ENCODE results near the gene ATG10.

Gene ATG10

DNA sequence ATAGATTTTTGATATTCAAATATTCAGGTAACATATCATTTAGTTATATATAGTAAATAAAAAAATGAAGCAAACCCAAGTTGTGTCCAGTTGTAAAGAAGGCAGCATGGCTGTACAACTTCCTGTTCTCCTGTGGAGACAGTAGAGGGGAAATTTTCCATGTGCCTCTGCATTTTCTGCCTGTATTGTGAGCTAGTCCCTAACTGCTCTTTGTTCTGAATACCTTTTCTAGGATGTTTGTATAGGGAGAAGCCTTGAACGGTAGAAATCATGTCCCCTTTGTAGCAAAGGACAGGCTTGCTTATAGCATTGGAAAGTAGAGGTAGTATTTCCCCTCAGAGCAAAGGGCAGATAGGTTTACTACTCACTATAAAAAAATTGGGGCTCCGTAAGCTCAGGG is 319.6 kb downstream of the ATG10 start:
- H3K4me1 ChIP-seq = no peaks in the 10 kb centered on the region
- H3K9me3 ChIP-seq = no peaks in the 10 kb centered on the region
- H3K27me3 ChIP-seq = no peaks in the 10 kb centered on the region
- no peaks in the 10 kb centered on the region for H3K36me3 ChIP-seq
- H3K4me3 ChIP-seq (ENCODE audit: low read depth, low read length) = no peak overlapping the region
- TF ChIP-seq, protein P1, sequence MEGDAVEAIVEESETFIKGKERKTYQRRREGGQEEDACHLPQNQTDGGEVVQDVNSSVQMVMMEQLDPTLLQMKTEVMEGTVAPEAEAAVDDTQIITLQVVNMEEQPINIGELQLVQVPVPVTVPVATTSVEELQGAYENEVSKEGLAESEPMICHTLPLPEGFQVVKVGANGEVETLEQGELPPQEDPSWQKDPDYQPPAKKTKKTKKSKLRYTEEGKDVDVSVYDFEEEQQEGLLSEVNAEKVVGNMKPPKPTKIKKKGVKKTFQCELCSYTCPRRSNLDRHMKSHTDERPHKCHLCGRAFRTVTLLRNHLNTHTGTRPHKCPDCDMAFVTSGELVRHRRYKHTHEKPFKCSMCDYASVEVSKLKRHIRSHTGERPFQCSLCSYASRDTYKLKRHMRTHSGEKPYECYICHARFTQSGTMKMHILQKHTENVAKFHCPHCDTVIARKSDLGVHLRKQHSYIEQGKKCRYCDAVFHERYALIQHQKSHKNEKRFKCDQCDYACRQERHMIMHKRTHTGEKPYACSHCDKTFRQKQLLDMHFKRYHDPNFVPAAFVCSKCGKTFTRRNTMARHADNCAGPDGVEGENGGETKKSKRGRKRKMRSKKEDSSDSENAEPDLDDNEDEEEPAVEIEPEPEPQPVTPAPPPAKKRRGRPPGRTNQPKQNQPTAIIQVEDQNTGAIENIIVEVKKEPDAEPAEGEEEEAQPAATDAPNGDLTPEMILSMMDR (IDR thresholded peaks at IDR 0.05; ENCODE audit: low read depth, low read length) = no peak
- DNase-seq = no peak

DNA sequence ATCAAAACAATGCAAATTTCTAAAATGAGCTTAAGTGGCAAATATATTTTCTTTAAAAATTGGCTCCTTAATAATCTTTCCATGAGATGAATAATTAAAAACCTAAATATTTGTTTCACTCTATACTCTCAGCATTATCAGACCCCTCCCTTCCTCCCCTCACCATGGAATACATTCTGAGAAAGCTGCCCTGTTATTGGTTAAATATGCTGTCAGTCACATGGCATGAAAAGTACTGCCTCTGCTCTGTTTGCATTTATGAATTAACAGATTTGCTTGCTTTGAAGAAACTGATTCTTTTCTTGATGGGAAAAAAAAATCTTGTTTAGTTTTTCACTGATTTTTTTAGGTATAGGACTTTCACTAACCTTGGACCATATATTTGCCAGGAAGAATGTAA is 323.3 kb downstream of the ATG10 start:
- no peaks in the 10 kb centered on the region for H3K36me3 ChIP-seq
- DNase-seq = no peak
- H3K9me3 ChIP-seq = no peaks in the 10 kb centered on the region
- no peaks in the 10 kb centered on the region for H3K4me1 ChIP-seq
- TF ChIP-seq, protein P1 (IDR thresholded peaks at IDR 0.05; ENCODE audit: low read depth, low read length) = no peak
- H3K4me3 ChIP-seq (ENCODE audit: low read depth, low read length) = no peak overlapping the region
- H3K27me3 ChIP-seq = no peaks in the 10 kb centered on the region

DNA sequence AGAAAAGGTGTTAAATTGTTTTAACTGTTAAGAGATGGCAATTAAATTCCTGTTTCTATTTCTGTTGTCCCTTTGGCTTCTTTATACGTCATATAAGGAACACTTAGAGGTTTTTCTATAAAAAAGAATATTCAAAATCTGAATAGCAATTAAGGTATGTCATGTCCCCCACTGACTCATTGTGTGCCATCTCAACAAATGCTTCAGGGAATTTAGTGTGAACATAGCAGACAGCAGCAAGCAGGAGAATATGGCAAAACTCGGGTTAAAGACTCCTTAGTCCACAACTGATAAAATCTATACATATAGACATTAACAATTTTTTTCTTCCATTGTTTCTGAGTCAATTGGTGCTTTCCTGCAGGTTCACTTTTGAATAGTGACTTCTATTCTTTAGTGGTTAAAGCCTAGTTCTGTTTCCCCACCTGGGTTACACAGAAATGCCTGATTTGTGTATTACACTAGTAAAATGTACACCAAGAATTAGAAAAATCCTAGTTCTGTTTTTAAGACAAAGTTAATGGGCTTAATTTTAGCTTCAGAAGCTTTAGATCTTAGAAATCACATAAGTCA is 324.2 kb downstream of the ATG10 start:
- TF ChIP-seq, protein P1 (IDR thresholded peaks at IDR 0.05; ENCODE audit: low read depth, low read length) = no peak
- Histone ChIP-seq H3K4me3 (ENCODE audit: low read depth, low read length) (no peak overlapping the region), H3K9me3 (no peaks in the 10 kb centered on the region), H3K36me3 (no peaks in the 10 kb centered on the region), H3K27me3 (no peaks in the 10 kb centered on the region), H3K4me1 (no peaks in the 10 kb centered on the region)
- no peak for DNase-seq

DNA sequence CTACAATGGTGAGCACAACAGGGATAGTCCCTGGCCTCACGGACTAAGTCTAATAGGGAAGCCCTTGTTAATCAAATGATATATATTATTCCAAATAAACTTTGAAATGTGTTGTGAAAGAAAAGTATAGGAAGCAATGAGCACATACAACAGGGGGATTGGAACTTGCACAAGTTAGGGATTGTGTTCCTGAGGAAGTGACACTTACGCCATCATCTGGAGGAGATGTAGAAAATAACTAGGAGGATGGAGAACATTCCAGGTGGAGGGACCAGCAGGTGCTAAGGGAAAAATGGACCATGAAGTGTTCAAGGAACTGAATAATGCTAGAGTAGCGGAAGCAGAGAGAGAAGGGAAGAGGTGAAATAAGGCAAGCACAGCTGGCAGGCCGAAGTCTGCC is 325.1 kb downstream of the ATG10 start:
- H3K4me3 ChIP-seq (ENCODE audit: low read depth, low read length) = no peak overlapping the region
- H3K27me3 ChIP-seq = no peaks in the 10 kb centered on the region
- no peaks in the 10 kb centered on the region for H3K36me3 ChIP-seq
- no peaks in the 10 kb centered on the region for H3K4me1 ChIP-seq
- H3K9me3 ChIP-seq = no peaks in the 10 kb centered on the region
- DNase-seq = no peak
- TF ChIP-seq, protein P1 (IDR thresholded peaks at IDR 0.05; ENCODE audit: low read depth, low read length) = no peak

DNA sequence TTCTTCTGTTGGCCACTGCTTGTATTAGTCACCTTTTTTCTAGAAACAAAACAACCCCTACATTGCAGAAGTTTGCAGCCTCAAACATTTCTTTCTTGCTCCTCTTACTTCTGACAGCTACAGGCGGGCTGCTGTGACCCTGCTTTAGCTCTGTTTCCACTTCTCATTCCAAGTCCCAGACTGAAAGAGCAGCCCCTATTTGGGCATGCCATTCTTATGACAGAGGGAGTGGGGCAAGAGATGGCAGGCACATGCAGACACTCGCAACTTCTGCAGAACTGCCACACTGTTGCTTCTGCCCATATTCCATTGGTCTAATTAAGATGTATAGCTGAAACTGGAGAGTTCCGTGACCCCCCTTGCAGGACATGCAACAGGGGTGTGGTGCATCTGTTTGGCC is 325.9 kb downstream of the ATG10 start:
- Histone ChIP-seq H3K36me3 (no peaks in the 10 kb centered on the region), H3K9me3 (no peaks in the 10 kb centered on the region), H3K4me1 (no peaks in the 10 kb centered on the region), H3K27me3 (no peaks in the 10 kb centered on the region), H3K4me3 (ENCODE audit: low read depth, low read length) (no peak overlapping the region)
- TF ChIP-seq, protein P1 (IDR thresholded peaks at IDR 0.05; ENCODE audit: low read depth, low read length) = no peak
- no peak for DNase-seq

DNA sequence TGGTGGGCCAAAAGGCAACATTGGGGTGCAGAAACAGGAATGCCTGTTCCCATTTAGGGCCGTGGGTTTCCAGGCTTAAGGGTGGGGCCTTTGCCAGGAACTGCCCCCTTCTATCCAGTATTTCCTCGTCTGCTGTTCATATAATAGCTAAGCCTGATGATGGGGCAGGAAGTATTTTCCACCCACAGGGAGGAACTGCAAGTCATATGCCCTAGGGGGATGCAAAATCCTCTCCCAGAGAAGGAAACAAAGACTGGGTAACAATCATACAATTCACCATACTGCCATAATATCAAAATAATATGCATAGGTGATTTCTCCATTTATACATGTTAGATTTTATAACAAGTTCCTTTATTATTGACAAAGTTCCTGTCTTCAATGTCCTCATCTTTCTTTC is 326.8 kb downstream of the ATG10 start:
- H3K36me3 ChIP-seq = no peaks in the 10 kb centered on the region
- no peaks in the 10 kb centered on the region for H3K27me3 ChIP-seq
- H3K9me3 ChIP-seq = no peaks in the 10 kb centered on the region
- no peak for DNase-seq
- TF ChIP-seq, protein P1 (IDR thresholded peaks at IDR 0.05; ENCODE audit: low read depth, low read length) = no peak
- H3K4me1 ChIP-seq = no peaks in the 10 kb centered on the region
- no peak overlapping the region for H3K4me3 ChIP-seq (ENCODE audit: low read depth, low read length)

Data from BE2C (cell line).